ENCODE measurements around the gene SYCP2L.
A peak's percentile ranks its signal among the peaks of the same experiment; 100 is the strongest.

The SYCP2L gene

GRCh38 chr6:11012295-11012754, 125.5 kb downstream of the SYCP2L start:
- no peak for TF ChIP-seq CTCF (IDR thresholded peaks at IDR 0.05; ENCODE audit: low read depth, low read length)
- DNase-seq (ENCODE audit: low read depth in 2 of 2) = no peak
- H3K4me3 ChIP-seq (replicated peaks in 1 of 2; ENCODE audit: low read depth in 2 of 2, low read length in 2 of 2) = no peak overlapping the region

- TF ChIP-seq CTCF (IDR thresholded peaks at IDR 0.05; ENCODE audit: low read depth, low read length) = no peak
- DNase-seq (ENCODE audit: low read depth in 2 of 2) = peak in 1 of 2 donors; percentile 23
- no peak overlapping the region for H3K4me3 ChIP-seq (replicated peaks in 1 of 2; ENCODE audit: low read depth in 2 of 2, low read length in 2 of 2)
These were observed 126.3 kb downstream of the SYCP2L start for GRCh38 chr6:11012976-11013720.

- no peak for DNase-seq (ENCODE audit: low read depth in 2 of 2)
- TF ChIP-seq CTCF (IDR thresholded peaks at IDR 0.05; ENCODE audit: low read depth, low read length) = no peak
These were observed 126.8 kb downstream of the SYCP2L start for GRCh38 chr6:11013721-11014070.

GRCh38 chr6:11015102-11015501, 128.2 kb downstream of the SYCP2L start:
- TF ChIP-seq CTCF (IDR thresholded peaks at IDR 0.05; ENCODE audit: low read depth, low read length) = no peak
- no peak for DNase-seq (ENCODE audit: low read depth in 2 of 2)
- no peak overlapping the region for H3K4me3 ChIP-seq (replicated peaks in 1 of 2; ENCODE audit: low read depth in 2 of 2, low read length in 2 of 2)

More at GRCh38 chr6:11013721-11014070, 126.8 kb downstream of the SYCP2L start:
- no peak overlapping the region for H3K4me3 ChIP-seq (replicated peaks in 1 of 2; ENCODE audit: low read depth in 2 of 2, low read length in 2 of 2)

- H3K4me3 ChIP-seq (replicated peaks in 1 of 2; ENCODE audit: low read depth in 2 of 2, low read length in 2 of 2) = no peak overlapping the region
- TF ChIP-seq CTCF (IDR thresholded peaks at IDR 0.05; ENCODE audit: low read depth, low read length) = no peak
- DNase-seq (ENCODE audit: low read depth in 2 of 2) = no peak
These were observed 129.6 kb downstream of the SYCP2L start for GRCh38 chr6:11016452-11016851.

- TF ChIP-seq CTCF (IDR thresholded peaks at IDR 0.05; ENCODE audit: low read depth, low read length) = no peak
- no peak overlapping the region for H3K4me3 ChIP-seq (replicated peaks in 1 of 2; ENCODE audit: low read depth in 2 of 2, low read length in 2 of 2)
- DNase-seq (ENCODE audit: low read depth in 2 of 2) = no peak
These were observed 130.2 kb downstream of the SYCP2L start for GRCh38 chr6:11017090-11017489.

- TF ChIP-seq CTCF (IDR thresholded peaks at IDR 0.05; ENCODE audit: low read depth, low read length) = no peak
- no peak for DNase-seq (ENCODE audit: low read depth in 2 of 2)
These were observed 131.4 kb downstream of the SYCP2L start for GRCh38 chr6:11018225-11018624.

More at GRCh38 chr6:11018225-11018624, 131.4 kb downstream of the SYCP2L start:
- H3K4me3 ChIP-seq (replicated peaks in 1 of 2; ENCODE audit: low read depth in 2 of 2, low read length in 2 of 2) = no peak overlapping the region

Measured in cardiac fibroblast (primary cell).